ENCODE data around the gene SELENOO. TPM values are rescaled to one million over a fixed set of nuclear protein-coding genes. Genes with fewer than 3 reads are reported as not detected.

SELENOO gene
- total RNA-seq, 1 experiment from 2014 or later = 21.9 TPM

DNA sequence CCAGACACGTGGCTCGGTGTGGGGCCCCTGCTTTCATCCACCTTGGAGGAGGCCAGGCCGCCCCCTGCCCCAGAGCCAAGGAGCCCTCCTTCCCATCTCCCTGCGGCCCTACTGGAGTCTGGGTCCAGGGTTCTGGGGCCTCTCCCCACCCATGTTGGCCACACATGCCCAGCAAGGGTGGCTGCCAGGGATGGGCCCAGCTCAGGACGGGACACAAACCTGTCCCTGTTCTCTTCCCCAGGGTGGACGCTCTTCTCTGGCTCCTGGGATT, 25.7 kb upstream of the SELENOO start:
- H3K4me1 Mint-ChIP-seq (ENCODE audit: insufficient read depth, unreplicated experiment) = no peaks in the 10 kb centered on the region
- CTCF ChIA-PET = interaction anchor here (0.6 to 0.8 kb wide), 3 partner anchors 15 to 519 kb away, joined by 3 read pairs; no protein-coding TSS in a partner anchor
- TF ChIP-seq, protein P1, sequence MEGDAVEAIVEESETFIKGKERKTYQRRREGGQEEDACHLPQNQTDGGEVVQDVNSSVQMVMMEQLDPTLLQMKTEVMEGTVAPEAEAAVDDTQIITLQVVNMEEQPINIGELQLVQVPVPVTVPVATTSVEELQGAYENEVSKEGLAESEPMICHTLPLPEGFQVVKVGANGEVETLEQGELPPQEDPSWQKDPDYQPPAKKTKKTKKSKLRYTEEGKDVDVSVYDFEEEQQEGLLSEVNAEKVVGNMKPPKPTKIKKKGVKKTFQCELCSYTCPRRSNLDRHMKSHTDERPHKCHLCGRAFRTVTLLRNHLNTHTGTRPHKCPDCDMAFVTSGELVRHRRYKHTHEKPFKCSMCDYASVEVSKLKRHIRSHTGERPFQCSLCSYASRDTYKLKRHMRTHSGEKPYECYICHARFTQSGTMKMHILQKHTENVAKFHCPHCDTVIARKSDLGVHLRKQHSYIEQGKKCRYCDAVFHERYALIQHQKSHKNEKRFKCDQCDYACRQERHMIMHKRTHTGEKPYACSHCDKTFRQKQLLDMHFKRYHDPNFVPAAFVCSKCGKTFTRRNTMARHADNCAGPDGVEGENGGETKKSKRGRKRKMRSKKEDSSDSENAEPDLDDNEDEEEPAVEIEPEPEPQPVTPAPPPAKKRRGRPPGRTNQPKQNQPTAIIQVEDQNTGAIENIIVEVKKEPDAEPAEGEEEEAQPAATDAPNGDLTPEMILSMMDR (IDR thresholded peaks at IDR 0.05; ENCODE audit: unreplicated experiment) = no peak

DNA sequence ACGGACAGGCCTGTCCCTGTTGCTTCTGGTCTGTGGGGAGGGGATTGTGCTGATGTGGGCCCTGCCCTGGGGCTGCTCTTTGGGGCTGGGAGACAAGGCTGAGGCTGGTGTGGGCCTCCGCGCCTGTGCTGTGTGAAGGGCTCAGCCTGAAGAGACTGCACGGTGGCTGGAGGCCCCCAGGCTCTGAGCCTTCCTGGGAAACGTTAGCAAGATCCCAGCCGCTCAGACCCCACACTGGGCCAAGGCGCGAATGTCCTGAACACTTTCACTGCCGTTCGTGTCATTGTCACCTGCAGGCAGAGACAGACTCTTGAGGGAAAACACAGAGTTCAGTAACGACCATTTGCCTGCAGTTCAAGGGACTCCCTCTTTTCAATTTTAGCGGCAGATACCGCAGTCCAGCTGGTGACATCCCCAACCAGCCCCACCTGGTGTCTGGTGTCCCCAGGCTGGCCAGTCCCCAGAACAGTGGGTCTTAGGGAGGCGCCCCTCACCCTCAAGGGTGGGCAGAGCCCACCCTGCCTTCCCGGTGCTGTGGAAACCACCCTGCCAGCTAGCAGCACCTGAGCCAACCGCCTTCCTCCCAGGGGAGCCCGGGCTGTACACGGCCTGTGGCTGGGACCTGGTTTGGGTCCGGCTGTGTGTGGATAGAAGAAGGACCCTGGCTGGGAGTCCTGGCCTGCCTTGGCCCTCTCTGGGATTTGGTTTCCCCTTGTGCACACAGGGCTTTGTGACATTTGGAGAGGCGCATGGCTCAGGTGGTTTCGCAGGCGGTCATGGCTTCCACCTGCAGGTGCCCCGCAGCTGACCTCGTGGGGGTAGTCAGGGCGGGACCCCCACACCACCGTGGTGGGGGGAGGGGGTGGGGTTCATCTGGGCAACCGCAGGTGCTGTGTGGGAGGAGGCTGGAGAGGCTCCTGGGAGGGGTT, 24.6 kb upstream of the SELENOO start:
- Mint-ChIP-seq H3K27ac (ENCODE audit: low read depth, unreplicated experiment) (no peak overlapping the region), H3K36me3 (ENCODE audit: insufficient read depth, unreplicated experiment) (peaks cover 6% of the 10 kb centered on the region), H3K27me3 (ENCODE audit: insufficient read depth, unreplicated experiment) (no peaks in the 10 kb centered on the region), H3K9me3 (ENCODE audit: unreplicated experiment) (no peaks in the 10 kb centered on the region), H3K4me3 (ENCODE audit: unreplicated experiment) (no peak overlapping the region), H3K4me1 (ENCODE audit: insufficient read depth, unreplicated experiment) (no peaks in the 10 kb centered on the region)
- POLR2A ChIA-PET = interaction anchor here (1.6 kb wide), 1 partner anchor 11 kb away, joined by 5 read pairs; no protein-coding TSS in a partner anchor
- intact Hi-C loops (cut with micrococcal nuclease) = no loop called here
- no peak for DNase-seq (ENCODE audit: unreplicated experiment)
- CTCF ChIA-PET = interaction anchor here (0.6 kb wide), 1 partner anchor 35 kb away, joined by 8 read pairs; no protein-coding TSS in a partner anchor
- TF ChIP-seq, protein P1 (IDR thresholded peaks at IDR 0.05; ENCODE audit: unreplicated experiment) = no peak
- BruUV-seq (replicated peaks) = no TSS peak

More for the DNA sequence above, 25.7 kb upstream of the SELENOO start:
- no peak overlapping the region for H3K27ac Mint-ChIP-seq (ENCODE audit: low read depth, unreplicated experiment)
- BruUV-seq (replicated peaks) = no TSS peak
- peaks cover 6% of the 10 kb centered on the region for H3K36me3 Mint-ChIP-seq (ENCODE audit: insufficient read depth, unreplicated experiment)
- intact Hi-C loops (cut with micrococcal nuclease) = no loop called here
- H3K27me3 Mint-ChIP-seq (ENCODE audit: insufficient read depth, unreplicated experiment) = no peaks in the 10 kb centered on the region
- H3K9me3 Mint-ChIP-seq (ENCODE audit: unreplicated experiment) = no peaks in the 10 kb centered on the region
- DNase-seq (ENCODE audit: unreplicated experiment) = no peak
- no peak overlapping the region for H3K4me3 Mint-ChIP-seq (ENCODE audit: unreplicated experiment)
- POLR2A ChIA-PET = interaction anchor here (1.6 kb wide), 1 partner anchor 12 kb away, joined by 5 read pairs; no protein-coding TSS in a partner anchor

DNA sequence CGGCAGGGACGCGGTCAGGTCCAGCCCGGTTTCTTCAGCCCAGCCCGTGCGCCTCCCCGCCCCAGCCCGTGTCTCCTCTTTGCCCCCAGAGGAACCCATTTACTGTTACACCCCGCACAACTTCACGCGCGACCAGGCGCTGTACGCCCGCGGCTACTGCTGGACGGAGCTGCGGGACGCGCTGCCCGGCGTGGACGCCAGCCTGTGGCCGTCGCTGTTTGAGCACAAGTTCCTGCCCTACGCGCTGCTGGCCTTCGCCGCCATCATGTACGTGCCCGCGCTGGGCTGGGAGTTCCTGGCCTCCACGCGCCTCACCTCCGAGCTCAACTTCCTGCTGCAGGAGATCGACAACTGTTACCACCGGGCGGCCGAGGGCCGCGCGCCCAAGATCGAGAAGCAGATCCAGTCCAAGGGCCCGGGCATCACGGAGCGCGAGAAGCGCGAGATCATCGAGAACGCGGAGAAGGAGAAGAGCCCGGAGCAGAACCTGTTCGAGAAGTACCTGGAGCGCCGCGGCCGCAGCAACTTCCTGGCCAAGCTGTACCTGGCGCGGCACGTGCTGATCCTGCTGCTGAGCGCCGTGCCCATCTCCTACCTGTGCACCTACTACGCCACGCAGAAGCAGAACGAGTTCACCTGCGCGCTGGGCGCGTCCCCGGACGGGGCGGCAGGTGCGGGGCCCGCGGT, 23.8 kb upstream of the SELENOO start:
- TF ChIP-seq, protein P1 (IDR thresholded peaks at IDR 0.05; ENCODE audit: unreplicated experiment) = no peak
- POLR2A ChIA-PET = no interaction called here
- peaks cover 6% of the 10 kb centered on the region for H3K36me3 Mint-ChIP-seq (ENCODE audit: insufficient read depth, unreplicated experiment)
- no peak for DNase-seq (ENCODE audit: unreplicated experiment)
- CTCF ChIA-PET = interaction anchor here (0.6 kb wide), 1 partner anchor 36 kb away, joined by 8 read pairs; no protein-coding TSS in a partner anchor
- intact Hi-C loops (cut with micrococcal nuclease) = no loop called here
- no peaks in the 10 kb centered on the region for H3K4me1 Mint-ChIP-seq (ENCODE audit: insufficient read depth, unreplicated experiment)
- H3K4me3 Mint-ChIP-seq (ENCODE audit: unreplicated experiment) = no peak overlapping the region
- BruUV-seq (replicated peaks) = no TSS peak
- no peaks in the 10 kb centered on the region for H3K27me3 Mint-ChIP-seq (ENCODE audit: insufficient read depth, unreplicated experiment)
- H3K27ac Mint-ChIP-seq (ENCODE audit: low read depth, unreplicated experiment) = no peak overlapping the region
- no peaks in the 10 kb centered on the region for H3K9me3 Mint-ChIP-seq (ENCODE audit: unreplicated experiment)
